Measurements from ENCODE around the gene SASH1. TPM values are rescaled to one million over a fixed set of nuclear protein-coding genes. Genes with fewer than 3 reads are reported as not detected.
"Not testable (repeated sequence)": the region's sequence is repeated elsewhere in the genome, so short reads cannot be mapped to it uniquely, and the experiment has no call there.

Gene SASH1
- total RNA-seq, 1 donor from 2014 or later = 20.5 TPM

- no peak for DNase-seq (ENCODE audit: low spot score)
- intact Hi-C loops (cut with DNase I) = no loop called here
Observed at GRCh38 chr6:148325316-148326068, 17.1 kb upstream of the SASH1 start.

DNA sequence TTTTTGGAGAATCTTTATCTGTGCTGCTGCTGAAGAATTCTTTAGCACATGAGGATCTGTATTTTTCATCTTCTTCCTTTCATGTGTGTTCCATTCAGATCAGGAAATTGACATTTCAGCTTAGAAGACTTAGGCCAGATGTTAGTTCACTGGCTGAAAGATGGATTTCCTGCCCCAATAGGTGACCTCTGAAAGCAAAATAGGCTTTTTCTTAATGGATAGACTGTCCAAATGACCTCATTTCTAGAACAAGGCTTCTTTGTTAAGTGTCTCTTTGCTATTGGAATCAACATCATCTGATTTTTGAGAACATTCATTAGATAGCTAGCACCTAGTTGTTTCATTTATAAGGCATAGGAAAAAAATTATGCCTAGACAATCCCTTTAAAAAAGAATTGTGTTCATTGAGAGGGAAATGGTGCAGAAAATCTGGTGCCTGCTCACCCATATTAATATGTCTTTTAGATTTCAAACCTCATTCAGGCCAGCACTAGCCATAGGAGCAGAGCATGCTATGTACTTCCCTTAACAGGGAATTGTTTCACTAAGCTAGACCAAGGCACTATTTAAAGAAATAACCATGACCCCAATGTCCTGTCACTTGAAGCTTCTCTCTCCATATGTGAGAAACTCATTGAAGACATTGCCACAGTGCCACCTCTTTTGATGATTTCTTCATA, 13.6 kb upstream of the SASH1 start:
- DNase-seq (ENCODE audit: low spot score) = no peak
- intact Hi-C loops (cut with DNase I) = no loop called here

DNA sequence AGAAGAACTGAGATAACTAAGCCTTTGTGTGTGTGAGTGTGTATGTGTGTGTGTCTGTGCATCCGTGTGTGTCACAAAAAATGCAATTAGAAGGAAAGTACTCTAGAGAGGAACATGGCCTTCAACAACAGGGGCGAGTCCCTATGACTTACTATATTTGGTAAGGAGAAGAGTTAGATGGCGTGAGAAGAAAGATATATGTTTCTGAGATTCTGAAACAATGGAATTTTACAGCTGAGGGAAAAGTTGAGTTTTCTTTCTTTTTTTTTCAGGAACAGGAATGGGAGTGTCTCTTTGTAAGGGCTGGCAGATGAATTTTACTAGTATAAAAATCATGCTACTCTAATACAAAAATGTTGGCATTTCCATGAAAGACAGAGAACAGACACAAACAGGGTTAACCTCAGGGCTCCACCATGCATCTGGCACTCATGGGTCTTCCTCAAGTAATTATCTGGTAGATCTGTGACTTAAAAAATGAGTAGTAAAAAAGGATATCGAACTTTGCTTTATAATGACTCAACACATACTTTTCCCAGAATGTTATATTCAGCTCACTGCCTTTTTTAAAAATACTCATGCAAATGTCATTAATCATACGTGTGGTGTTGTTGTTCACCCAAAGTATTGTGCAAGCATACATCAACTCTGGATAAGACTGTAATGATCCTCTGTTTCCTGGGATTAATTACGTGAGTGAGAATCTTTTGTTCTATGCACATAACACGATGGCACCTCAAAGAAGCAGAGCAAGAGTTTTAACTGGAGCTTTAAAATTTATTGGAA, 12.8 kb upstream of the SASH1 start:
- intact Hi-C loops (cut with DNase I) = no loop called here
- DNase-seq (ENCODE audit: low spot score) = no peak

DNA sequence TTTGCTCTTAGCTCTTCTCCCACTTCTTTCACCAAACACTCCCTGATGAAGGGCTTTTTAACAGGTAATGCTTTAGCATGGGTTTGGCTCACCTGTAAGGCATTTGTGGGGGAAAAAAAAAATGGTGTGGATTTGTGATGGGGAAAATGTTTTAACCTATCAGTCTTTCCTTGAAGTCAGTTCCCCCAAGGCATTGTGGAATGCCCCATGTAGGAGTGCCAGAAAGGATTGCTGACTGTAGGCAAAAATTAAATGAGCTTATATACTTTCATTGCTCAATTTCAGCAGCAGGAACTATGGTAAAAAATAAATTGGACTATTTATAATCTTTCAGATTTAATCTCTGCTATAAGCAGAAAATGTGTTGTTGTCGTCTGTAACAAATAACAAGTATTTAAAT, 10.6 kb upstream of the SASH1 start:
- DNase-seq (ENCODE audit: low spot score) = no peak
- intact Hi-C loops (cut with DNase I) = no loop called here

DNA sequence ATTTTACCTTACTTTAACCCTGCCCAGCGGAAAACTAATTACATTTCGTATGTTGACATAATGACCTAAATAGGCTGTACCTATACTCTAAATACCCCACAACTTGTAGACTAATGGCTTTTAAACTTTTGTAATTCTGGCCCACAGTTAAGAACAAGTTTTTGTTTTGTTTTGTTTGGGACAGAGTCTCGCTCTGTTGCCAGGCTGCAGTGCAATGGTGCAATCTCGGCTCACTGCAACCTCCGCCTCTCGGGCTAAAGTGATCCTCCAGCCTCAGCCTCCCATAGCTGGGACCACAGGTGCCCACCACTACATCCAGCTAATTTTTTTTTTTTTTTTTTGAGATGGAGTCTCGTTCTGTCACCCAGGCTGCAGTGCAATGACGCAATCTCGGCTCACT, 5.7 kb upstream of the SASH1 start:
- DNase-seq (ENCODE audit: low spot score) = no peak
- intact Hi-C loops (cut with DNase I) = no loop called here

DNA sequence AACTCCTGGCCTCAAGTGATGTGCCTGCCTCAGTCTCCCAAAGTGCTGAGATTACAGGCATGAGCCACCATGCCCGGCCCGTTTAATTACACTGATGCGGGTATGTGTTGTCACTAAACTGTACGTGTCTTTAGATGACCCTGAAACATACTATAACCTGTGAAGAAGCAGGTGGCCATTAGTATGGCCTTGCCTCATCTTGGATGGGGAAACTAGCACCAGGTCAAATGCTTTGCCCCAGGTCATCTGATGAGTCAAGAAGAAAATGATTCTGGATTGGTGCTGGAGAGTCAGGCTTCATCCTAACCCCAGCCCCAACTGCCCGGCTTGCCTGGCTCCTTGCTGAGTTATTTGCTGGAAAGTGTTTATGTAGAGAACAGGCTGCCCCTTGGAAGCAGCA, 2.9 kb upstream of the SASH1 start:
- intact Hi-C loops (cut with DNase I) = loop anchor here (5.0 kb wide), 1 partner anchor 123 kb away; no protein-coding TSS in a partner anchor
- no peak for DNase-seq (ENCODE audit: low spot score)

GRCh38 chr6:148340586-148341297, 1.9 kb upstream of the SASH1 start:
- intact Hi-C loops (cut with DNase I) = loop anchor here (5.0 kb wide), 1 partner anchor 122 kb away; no protein-coding TSS in a partner anchor
- no peak for DNase-seq (ENCODE audit: low spot score)

DNA sequence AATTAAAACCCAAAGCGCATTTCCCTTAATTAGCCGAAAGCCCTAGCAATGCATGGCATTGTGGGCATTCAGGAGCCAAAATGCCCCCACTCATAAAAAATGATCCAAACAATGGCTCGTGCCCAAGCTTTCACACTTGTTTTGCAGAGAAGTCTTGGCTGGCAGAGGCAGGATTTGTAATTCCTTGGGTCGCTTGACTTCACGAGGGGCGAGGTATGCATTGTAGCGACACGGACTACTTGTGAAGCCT, 613 bp upstream of the SASH1 start:
- no peak for DNase-seq (ENCODE audit: low spot score)
- intact Hi-C loops (cut with DNase I) = loop anchor here (5.0 kb wide), 1 partner anchor 120 kb away; no protein-coding TSS in a partner anchor

DNA sequence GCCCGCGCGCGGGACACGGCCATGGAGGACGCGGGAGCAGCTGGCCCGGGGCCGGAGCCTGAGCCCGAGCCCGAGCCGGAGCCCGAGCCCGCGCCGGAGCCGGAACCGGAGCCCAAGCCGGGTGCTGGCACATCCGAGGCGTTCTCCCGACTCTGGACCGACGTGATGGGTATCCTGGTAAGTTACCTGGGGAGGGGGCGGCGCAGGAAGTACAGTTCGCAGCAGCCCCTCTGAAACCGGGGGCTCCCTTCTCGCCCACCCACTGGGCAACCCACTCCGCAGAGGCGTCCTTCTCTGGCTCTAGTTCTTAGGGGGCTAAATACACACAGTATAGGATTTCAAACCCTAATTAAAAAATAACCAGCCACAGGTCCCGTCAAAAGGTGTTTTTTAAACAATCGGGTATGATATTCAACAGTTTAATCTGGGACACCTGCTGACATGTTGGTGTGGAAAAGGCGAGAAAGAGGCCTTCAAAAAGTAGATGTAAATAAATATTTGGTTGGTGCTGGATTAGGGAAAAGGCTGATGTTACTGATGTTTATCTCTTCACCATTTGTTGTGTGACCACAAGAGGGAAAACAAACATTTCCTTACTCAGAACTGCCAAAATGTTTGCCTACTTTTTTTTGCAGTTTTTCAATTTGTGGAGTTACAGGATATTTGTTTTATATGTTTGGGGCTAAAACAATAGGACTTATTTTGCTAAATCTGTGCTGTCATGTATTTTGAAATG, 577 bp downstream of the SASH1 start:
- intact Hi-C loops (cut with DNase I) = loop anchor here (5.0 kb wide), 1 partner anchor 119 kb away; no protein-coding TSS in a partner anchor
- DNase-seq (ENCODE audit: low spot score) = no peak

GRCh38 chr6:148345176-148345575, 2.5 kb downstream of the SASH1 start:
- intact Hi-C loops (cut with DNase I) = loop anchor here (2.0 kb wide), 1 partner anchor 20 kb away; no protein-coding TSS in a partner anchor
- no peak for DNase-seq (ENCODE audit: low spot score)

- no peak for DNase-seq (ENCODE audit: low spot score)
- intact Hi-C loops (cut with DNase I) = loop anchor here (2.0 kb wide), 1 partner anchor 19 kb away; no protein-coding TSS in a partner anchor
Observed at GRCh38 chr6:148345578-148345977, 2.9 kb downstream of the SASH1 start.

DNA sequence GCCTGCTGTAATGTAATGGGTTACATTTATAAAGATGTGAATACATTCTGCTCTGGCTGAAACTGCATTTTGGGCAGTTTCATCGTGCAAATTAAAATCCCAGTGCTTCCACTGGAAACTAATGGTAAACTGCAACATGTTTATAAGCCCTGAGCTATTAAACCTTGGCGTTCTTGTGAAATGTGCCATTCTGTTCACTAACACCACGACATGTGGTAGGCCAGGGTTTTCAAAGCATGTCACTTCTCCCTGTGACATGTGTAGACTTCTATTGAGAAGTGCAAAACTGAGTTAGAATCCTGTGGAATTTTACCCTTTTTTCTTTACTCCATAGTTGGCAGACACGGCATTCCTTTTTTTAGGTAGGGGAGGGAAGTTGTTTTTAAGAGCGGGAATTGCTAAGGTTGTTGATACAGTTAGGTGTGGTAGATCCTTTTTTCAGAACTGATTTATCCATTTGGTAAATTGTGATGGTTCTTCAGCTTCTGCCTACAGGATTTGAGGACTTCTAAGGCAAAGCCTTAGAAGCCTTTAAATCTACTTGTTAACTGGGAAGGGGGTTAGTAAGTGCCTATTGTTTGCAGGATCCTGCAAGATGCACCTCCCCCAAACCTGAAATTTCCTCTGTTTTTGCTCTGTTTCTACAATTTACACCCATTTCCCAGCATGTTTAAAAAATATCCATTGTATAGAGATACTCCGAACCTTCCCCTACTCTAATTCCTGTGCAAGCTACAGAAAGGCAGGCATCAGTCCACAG, 4.2 kb downstream of the SASH1 start:
- intact Hi-C loops (cut with DNase I) = no loop called here

DNA sequence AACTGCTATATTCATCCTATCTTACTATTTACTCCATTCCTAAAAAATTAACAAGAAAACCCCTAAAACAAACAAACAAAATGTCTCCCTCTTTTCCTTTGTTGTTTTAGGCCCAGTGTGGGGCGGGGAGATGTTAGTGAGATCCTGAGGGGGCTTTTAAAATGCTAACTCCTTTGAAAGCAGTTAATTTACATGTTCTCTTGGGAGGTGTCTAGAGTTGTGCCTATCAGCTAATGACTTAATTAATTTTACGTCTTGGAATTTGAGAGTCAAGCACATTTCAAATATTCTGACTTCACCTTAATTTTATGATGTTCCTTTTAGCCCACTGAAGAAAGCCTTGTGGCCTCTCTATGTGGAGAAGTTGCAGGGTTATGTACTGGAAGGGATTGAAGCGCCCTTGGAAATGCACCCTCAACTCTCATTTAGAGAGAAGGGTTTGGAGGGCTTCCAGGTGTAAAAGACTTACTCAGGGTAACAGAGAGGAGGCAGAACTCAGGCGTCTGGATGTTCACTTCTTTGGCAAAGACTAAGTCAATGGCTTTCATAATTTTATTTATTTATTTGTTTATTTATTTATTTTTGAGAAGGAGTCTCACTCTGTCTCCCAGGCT, 4.9 kb downstream of the SASH1 start:
- intact Hi-C loops (cut with DNase I) = no loop called here
- no peak for DNase-seq (ENCODE audit: low spot score)

More for the DNA sequence above, 4.2 kb downstream of the SASH1 start:
- no peak for DNase-seq (ENCODE audit: low spot score)

DNA sequence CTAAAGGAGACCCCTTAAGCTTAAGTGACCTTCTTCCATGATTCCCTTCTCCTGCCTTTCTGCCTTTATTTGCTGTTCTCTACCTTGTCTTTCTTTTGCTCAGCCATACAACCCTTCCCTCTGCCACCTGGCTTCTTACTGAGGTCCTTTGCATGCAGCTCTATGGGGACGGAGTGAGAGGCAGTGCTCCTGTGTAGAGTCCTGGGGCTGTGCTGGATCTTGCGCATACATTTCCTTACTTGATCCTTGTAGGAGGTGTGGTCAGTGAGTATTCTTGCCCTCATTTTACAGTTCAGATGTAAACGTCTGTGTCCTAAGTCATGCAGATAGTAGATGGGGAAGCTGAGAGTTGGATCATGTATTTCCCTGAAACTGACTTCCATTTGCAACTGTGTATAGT, 5.7 kb downstream of the SASH1 start:
- intact Hi-C loops (cut with DNase I) = no loop called here
- DNase-seq (ENCODE audit: low spot score) = no peak

GRCh38 chr6:148348778-148349177, 6.1 kb downstream of the SASH1 start:
- intact Hi-C loops (cut with DNase I) = no loop called here
- no peak for DNase-seq (ENCODE audit: low spot score)

DNA sequence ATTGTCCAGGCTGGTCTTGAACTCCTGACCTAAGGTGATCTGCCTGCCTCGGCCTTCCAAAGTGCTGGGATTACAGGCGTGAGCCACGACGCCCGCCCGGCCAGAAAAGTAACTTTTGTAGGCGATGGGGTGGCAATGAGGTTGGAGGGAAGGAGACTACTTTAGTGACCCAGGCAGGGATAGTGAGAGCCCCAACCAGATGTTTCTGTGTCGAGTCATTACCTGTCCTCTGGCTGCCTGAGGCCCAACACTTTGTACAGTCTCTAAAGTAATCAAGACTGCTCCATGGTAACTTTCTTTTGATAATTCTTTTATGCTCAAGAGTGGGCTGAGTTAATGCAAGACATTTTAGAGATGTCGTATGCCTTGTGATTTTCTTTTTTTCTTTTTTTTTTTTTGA, 6.8 kb downstream of the SASH1 start:
- no peak for DNase-seq (ENCODE audit: low spot score)
- intact Hi-C loops (cut with DNase I) = no loop called here

GRCh38 chr6:148351309-148351708, 8.7 kb downstream of the SASH1 start:
- intact Hi-C loops (cut with DNase I) = no loop called here

GRCh38 chr6:148352421-148352820, 9.8 kb downstream of the SASH1 start:
- intact Hi-C loops (cut with DNase I); DNase-seq (ENCODE audit: low spot score): not testable (repeated sequence)

More at GRCh38 chr6:148351309-148351708, 8.7 kb downstream of the SASH1 start:
- DNase-seq (ENCODE audit: low spot score) = no peak
